Colonic mucosa (tissue), 4 donors: ENCODE measurements around the gene BST1. TPM values are rescaled to one million over a fixed set of nuclear protein-coding genes. Genes with fewer than 3 reads are reported as not detected.

Experiments used
- DNase-seq: peaks from one replicate; pipeline ENCODE4 v3.0.0-alpha.2; 2020
- H3K27ac ChIP-seq: fragments of 200-600 bp; one replicate; pipeline ENCODE4 v1.8.0; 2021
- H3K27me3 ChIP-seq: fragments of 200-600 bp; one replicate; pipeline ENCODE4 v1.8.0; 2021
- H3K36me3 ChIP-seq: fragments of 200-600 bp; one replicate; pipeline ENCODE4 v1.8.0; 2021
- H3K4me1 ChIP-seq: fragments of 200-600 bp; one replicate; pipeline ENCODE4 v1.8.0; 2021; ENCODE audit warnings: mild to moderate bottlenecking
- H3K4me3 ChIP-seq: fragments of 200-600 bp; one replicate; pipeline ENCODE4 v1.8.0; 2021
- H3K9ac ChIP-seq, 2 donors: one replicate each; pipeline ENCODE4 v1.7.0; 2013; ENCODE audit warnings: control low read depth in 2 of 2, low read depth in 2 of 2, low read length in 2 of 2
- H3K9me3 ChIP-seq: fragments of 200-600 bp; one replicate; pipeline ENCODE4 v1.8.0; 2021
- CTCF ChIP-seq: fragments of 200-600 bp; IDR thresholded peaks from one replicate; pipeline ENCODE4 v1.8.0; 2022; ENCODE audit warnings: antibody characterized with exemption, mild to moderate bottlenecking
- intact Hi-C: fragments of 100-400 bp; cut with DNase I; formaldehyde crosslinking; loops from one replicate; pipeline ENCODE4 v1.14.1; 2022
- total RNA-seq, 2 donors: library from RNA; stranded (reverse); fragmentation: NEBNext Ultra II Directional in 1 of 2; extraction: Animal tissue kit (Norgen Biotek cat#: 25700) in 1 of 2; gene quantifications; one replicate each; pipeline ENCODE4 v1.2.1, GENCODE V29; 2021
- donor health status: healthy.
- donor health status: DM: no; HTN: no; CAD: no.
- donor health status: DM: no; HTN: no; CAD: no.

Gene BST1
- total RNA-seq, 2 donors from 2014 or later: 9.2 to 12.4 TPM

- TF ChIP-seq CTCF: no peak
- no peak overlapping the region for H3K4me3 ChIP-seq
- H3K4me1 ChIP-seq: no peaks in the 10 kb centered on the region
- H3K9me3 ChIP-seq: no peaks in the 10 kb centered on the region
- intact Hi-C loops: no loop called here
- DNase-seq: no peak
- H3K9ac ChIP-seq: no peak overlapping the region
- H3K27ac ChIP-seq: no peak overlapping the region
- no peaks in the 10 kb centered on the region for H3K27me3 ChIP-seq
- H3K36me3 ChIP-seq: no peaks in the 10 kb centered on the region
Measured at GRCh38 chr4:15672101-15672500, 30.8 kb upstream of the BST1 start.

- no peaks in the 10 kb centered on the region for H3K4me1 ChIP-seq
- H3K4me3 ChIP-seq: no peak overlapping the region
- TF ChIP-seq CTCF: no peak
- no peak overlapping the region for H3K27ac ChIP-seq
- H3K36me3 ChIP-seq: no peaks in the 10 kb centered on the region
- H3K27me3 ChIP-seq: no peaks in the 10 kb centered on the region
- no peak overlapping the region for H3K9ac ChIP-seq
- no peaks in the 10 kb centered on the region for H3K9me3 ChIP-seq
- DNase-seq: no peak
- intact Hi-C loops: no loop called here
Measured at GRCh38 chr4:15673337-15673736, 29.5 kb upstream of the BST1 start.

GRCh38 chr4:15674046-15674445 lies 28.8 kb upstream of the BST1 start:
- intact Hi-C loops: no loop called here
- no peak for TF ChIP-seq CTCF

GRCh38 chr4:15674926-15675325 lies 27.9 kb upstream of the BST1 start:
- DNase-seq: no peak
- H3K4me3 ChIP-seq: no peak overlapping the region
- H3K9me3 ChIP-seq: no peaks in the 10 kb centered on the region
- no peaks in the 10 kb centered on the region for H3K27me3 ChIP-seq
- H3K9ac ChIP-seq: no peak overlapping the region
- no peaks in the 10 kb centered on the region for H3K4me1 ChIP-seq
- TF ChIP-seq CTCF: no peak
- intact Hi-C loops: no loop called here
- H3K36me3 ChIP-seq: no peaks in the 10 kb centered on the region
- no peak overlapping the region for H3K27ac ChIP-seq

More at GRCh38 chr4:15674046-15674445, 28.8 kb upstream of the BST1 start:
- Histone ChIP-seq H3K27ac (no peak overlapping the region), H3K36me3 (no peaks in the 10 kb centered on the region), H3K9me3 (no peaks in the 10 kb centered on the region), H3K4me3 (no peak overlapping the region), H3K4me1 (no peaks in the 10 kb centered on the region), H3K9ac (no peak overlapping the region), H3K27me3 (no peaks in the 10 kb centered on the region)
- DNase-seq: no peak

GRCh38 chr4:15675356-15675755 lies 27.5 kb upstream of the BST1 start:
- Histone ChIP-seq H3K27ac (no peak overlapping the region), H3K9ac (no peak overlapping the region), H3K9me3 (no peaks in the 10 kb centered on the region), H3K4me3 (no peak overlapping the region), H3K36me3 (no peaks in the 10 kb centered on the region), H3K4me1 (no peaks in the 10 kb centered on the region), H3K27me3 (no peaks in the 10 kb centered on the region)
- TF ChIP-seq CTCF: no peak
- no peak for DNase-seq
- intact Hi-C loops: no loop called here

- no peaks in the 10 kb centered on the region for H3K27me3 ChIP-seq
- no peaks in the 10 kb centered on the region for H3K36me3 ChIP-seq
- no peak overlapping the region for H3K4me3 ChIP-seq
- no peaks in the 10 kb centered on the region for H3K9me3 ChIP-seq
- DNase-seq: no peak
- no peak overlapping the region for H3K27ac ChIP-seq
- no peak overlapping the region for H3K9ac ChIP-seq
- intact Hi-C loops: no loop called here
- H3K4me1 ChIP-seq: no peaks in the 10 kb centered on the region
- no peak for TF ChIP-seq CTCF
Measured at GRCh38 chr4:15676039-15676438, 26.8 kb upstream of the BST1 start.
